NCI-H82 treated with DMSO at 0.1 percent for 48 hours (cell line): ENCODE measurements around the gene ADAMTS15.
A peak's percentile ranks its signal among the peaks of the same experiment; 100 is the strongest.

Source experiments
- DNase-seq: peaks from one replicate; lab custom pipeline; 2025; ENCODE audit not compliant: unreplicated experiment; lab: John Stamatoyannopoulos, UW

The ADAMTS15 gene

DNA sequence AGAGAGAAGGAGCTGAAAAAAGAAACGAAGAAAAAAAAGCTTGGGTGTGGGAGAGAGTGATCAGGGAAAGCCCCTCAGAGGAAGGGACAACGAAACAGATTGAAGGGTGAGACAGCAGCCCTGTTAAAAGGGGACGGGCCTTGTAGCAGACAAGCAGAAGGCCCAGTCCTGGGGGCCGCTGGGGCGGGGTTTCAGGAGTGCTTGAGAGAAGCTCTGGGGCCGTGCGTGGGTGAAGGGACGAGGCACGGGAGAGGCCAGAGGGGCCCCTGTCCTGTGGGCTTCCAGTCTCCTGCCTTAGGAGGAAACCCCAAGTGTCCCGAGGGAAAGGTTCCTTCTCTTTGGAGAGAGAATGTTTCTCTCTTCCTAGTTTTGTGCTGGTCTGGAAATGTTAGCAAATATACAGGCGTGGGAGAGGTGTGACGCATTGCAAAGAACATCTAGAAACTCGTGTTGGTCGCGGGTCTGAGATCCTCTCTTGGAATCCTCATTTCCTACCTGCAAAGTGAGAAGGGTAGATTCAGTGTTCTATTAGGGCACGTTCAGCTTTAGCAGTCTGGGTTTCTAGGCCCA is 28.6 kb downstream of the ADAMTS15 start:
- no peak for DNase-seq

DNA sequence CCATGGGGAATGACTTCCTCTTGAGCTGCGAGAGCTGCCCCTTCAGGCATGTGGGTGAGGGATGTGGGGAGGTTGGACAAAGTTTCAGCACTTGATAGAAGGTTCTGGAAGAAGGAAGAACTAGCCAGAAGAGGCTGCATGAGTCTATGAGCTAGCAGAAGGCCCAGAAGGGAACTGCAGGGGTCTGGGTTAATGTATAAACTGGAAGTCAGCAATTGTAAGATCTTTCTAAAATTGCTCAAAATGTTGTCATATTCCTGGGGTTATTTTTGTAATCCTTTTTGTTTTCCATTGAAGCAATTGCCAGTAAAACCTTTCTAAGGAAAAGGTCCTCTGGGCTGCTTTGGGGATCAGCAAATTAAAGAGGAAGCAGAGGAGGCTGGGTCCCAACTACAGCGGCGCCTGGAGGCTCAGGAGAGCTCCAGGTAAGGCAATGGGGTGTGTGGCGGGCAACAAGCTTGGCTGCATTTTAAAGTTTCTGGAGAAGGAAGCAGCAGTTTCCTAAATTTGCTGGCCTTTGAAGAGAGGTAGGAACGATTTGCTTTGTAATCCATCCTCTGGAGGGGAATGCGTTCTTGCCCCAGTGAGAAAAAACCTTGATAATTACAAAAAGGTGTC is 29.2 kb downstream of the ADAMTS15 start:
- DNase-seq: no peak

DNA sequence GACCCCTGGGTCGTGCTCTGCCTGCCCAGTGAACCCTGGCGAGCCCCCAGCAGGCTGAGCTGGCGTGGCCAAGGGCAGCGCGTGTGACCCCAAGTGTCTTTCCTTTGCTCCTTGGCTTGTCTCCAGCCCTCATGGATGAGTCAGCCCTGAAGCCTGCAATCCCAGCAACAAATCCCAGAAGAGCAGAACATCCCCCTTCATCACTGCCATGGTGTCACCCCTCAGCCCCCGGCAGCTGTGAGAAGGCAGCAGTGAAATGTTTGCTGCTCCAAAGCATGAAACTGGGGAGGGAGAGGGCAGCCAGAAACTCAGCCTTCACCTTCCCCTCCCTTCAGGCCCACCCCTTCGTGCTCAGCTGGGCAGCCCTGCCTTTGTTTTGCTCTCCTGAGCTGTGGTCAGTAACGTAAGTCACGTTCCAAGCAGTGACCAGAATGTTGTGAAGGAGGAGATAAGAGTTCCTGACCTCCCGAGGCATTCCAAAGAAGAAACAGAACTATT is 29.8 kb downstream of the ADAMTS15 start:
- DNase-seq: no peak

DNA sequence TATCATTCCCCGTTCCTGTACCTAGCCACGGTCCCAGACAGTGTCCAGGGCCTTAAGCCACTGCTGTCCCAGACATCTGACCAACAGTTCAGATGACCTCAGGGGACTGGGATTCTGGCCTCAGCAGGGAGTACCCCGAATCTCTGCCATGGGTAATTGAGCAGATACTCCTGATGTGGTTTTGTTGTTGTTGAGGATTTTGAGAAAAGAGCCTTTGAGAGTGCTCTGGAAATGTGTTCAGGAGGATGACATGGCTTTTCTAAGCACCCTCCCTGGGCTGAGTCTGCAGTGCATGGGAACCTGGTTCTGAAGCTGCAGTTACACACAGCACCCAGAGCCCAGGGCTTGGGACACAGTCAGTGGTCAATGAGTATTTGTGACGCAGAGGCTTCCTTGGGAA is 30.4 kb downstream of the ADAMTS15 start:
- DNase-seq: no peak

DNA sequence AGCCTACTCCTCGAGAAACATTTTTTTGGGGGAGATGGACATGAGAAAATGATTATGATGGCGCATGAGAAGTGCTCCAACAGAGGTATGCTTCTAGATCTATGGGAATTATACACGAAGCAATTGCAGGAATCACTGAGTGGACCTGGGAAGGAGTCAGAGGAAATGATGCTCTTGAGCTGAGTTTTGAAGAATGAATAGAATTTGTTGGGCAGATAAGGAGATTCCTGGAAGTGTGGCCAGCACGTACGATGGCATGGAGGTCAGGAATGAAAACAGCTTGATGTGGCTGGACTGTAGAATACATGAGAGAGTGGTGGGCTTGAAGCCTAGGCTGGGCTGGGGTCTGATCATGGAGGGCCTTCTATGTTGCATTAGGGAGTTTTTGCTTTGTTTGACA is 31.7 kb downstream of the ADAMTS15 start:
- DNase-seq: no peak

- DNase-seq: peak; percentile 1
Measured at GRCh38 chr11:130480711-130481140, 32.3 kb downstream of the ADAMTS15 start.

DNA sequence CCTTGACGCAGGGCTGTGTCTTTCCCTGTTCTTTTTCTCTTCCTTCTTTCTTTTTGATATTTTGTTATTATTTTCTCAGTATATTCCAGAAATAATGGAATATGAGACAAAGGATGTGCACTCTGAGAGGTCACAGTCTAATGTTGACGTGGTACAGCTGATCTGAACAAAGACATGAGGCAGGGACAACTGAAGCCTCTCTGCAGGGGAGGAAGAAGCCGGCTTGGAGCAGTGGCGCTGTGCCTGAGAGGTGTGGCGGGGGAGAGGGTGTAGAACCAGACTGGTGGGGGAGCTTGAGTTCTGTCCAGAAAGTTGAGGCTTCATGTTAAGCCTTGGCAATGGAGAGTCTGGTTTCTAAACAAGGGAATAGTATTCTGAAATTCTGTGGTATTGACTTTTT is 34.7 kb downstream of the ADAMTS15 start:
- no peak for DNase-seq

DNA sequence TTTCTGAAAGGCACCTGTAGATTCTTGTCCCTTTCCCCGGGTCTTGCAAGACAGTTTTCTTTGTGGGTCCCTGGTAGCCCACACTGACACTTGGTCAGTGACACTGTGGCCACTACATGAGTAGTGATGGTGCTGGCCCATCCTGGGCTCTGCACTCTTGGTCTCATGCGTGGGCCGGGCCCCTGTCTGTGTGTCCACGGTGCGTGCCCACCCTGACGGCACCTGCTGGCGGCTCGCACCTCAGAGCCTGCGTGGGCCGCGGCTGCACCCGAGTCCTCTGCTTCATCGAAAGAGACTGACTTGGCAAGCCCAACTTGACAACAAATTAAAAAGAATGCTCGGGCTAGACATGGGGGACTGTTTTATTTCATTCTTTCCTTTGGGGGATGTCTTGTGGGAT is 37.5 kb downstream of the ADAMTS15 start:
- no peak for DNase-seq

DNA sequence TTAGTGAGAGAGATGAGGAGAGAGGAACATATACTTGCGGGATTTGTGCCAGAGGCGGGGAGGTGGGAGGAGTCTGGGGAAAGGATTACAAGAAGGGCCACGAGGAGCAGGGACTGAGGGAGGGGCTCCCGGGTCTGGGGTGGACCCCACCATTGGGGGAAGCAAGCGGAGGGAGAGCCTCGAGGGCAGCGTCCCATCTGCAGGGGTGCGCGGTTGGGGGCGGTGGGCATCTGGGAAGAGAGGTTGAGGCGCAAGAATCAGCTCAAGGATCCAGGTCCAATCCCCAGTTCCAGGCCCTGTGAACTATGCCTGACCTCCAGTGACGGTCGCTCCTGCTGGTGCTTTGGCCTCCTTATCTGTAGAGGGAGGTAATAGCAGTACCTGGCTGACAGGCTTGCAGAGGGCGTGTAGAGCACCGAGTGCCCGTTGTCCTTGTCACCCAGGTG is 38.0 kb downstream of the ADAMTS15 start:
- DNase-seq: no peak

GRCh38 chr11:130486987-130487923 is 38.8 kb downstream of the ADAMTS15 start:
- DNase-seq: no peak

GRCh38 chr11:130487924-130488815 is 39.7 kb downstream of the ADAMTS15 start:
- no peak for DNase-seq

GRCh38 chr11:130488848-130489584 is 40.6 kb downstream of the ADAMTS15 start:
- DNase-seq: no peak

- DNase-seq: no peak
Measured at GRCh38 chr11:130489716-130490115, 41.3 kb downstream of the ADAMTS15 start.

- no peak for DNase-seq
Measured at GRCh38 chr11:130490682-130491449, 42.4 kb downstream of the ADAMTS15 start.

GRCh38 chr11:130498181-130498580 is 49.7 kb downstream of the ADAMTS15 start:
- DNase-seq: no peak

- DNase-seq: no peak
Measured at GRCh38 chr11:130499828-130500227, 51.4 kb downstream of the ADAMTS15 start.

- DNase-seq: no peak
Measured at GRCh38 chr11:130504317-130504716, 55.9 kb downstream of the ADAMTS15 start.

GRCh38 chr11:130508913-130509312 is 60.5 kb downstream of the ADAMTS15 start:
- DNase-seq: no peak

- no peak for DNase-seq
Measured at GRCh38 chr11:130509942-130510341, 61.5 kb downstream of the ADAMTS15 start.
